ENCODE data around the gene B4GALT2. TPM values are rescaled to one million over a fixed set of nuclear protein-coding genes. Genes with fewer than 3 reads are reported as not detected.

B4GALT2 gene
- total and polyA plus RNA-seq, 9 of the 15 experiments (the other 6 are each of a cell fraction or from before 2014, with no cell fraction given) = 1.3 to 86.8 (median 43.8) TPM

- no peak for TF ChIP-seq ZNF274 (IDR thresholded peaks at IDR 0.05; ENCODE audit: borderline replicate concordance, low read depth, low read length)
- peak; percentile 68; the same call in 1 of the 2 replicates for TF ChIP-seq JUND (IDR thresholded peaks at IDR 0.05; ENCODE audit: borderline replicate concordance, low read depth, low read length)
- TF ChIP-seq JUND (tag; IDR thresholded peaks at IDR 0.05; ENCODE audit: borderline replicate concordance, low read depth, low read length) = peak; percentile 66; the same call in 2 of the 3 replicates
- no peak for TF ChIP-seq MAFK (IDR thresholded peaks at IDR 0.05; ENCODE audit: low read length)
- no peak for TF ChIP-seq GATA2 (CRISPR knock-in tag; IDR thresholded peaks at IDR 0.05)
- TF ChIP-seq CREBBP (IDR thresholded peaks at IDR 0.05; ENCODE audit: low read depth, low read length) = no peak
- TF ChIP-seq HMG20A (CRISPR knock-in tag; conservative IDR thresholded peaks at IDR 0.05) = no peak
- TF ChIP-seq ZNF24 (IDR thresholded peaks at IDR 0.05) = no peak; the same call in 1 of the 2 replicates
- peak; percentile 21 for TF ChIP-seq DPF2 (IDR thresholded peaks at IDR 0.05)
- peak; percentile 65; the same call in 1 of the 2 replicates for TF ChIP-seq GTF2E2 (tag; IDR thresholded peaks at IDR 0.05)
- TF ChIP-seq PYGO2 (tag; IDR thresholded peaks at IDR 0.05) = no peak
- TF ChIP-seq SOX6 (IDR thresholded peaks at IDR 0.05) = peak; percentile 66; the same call in 1 of the 2 replicates
- TF ChIP-seq IRF1 (CRISPR knock-in tag; IDR thresholded peaks at IDR 0.05; ENCODE audit: borderline replicate concordance) = no peak
- no peak for TF ChIP-seq ZNF134 (CRISPR knock-in tag; conservative IDR thresholded peaks at IDR 0.05)
- TF ChIP-seq ZNF57 (CRISPR knock-in tag; IDR thresholded peaks at IDR 0.05) = 0 out of 2 replicates have a peak, but pooled peaks have one; percentile 19
- TF ChIP-seq ELF4 (CRISPR knock-in tag; IDR thresholded peaks at IDR 0.05) = no peak
- peak; percentile 74; the same call in 1 of the 2 replicates for TF ChIP-seq TCF7 (IDR thresholded peaks at IDR 0.05; ENCODE audit: borderline replicate concordance)
- TF ChIP-seq SRSF7 (optimal IDR thresholded peaks at IDR 0.05; ENCODE audit: low read depth, low read length) = no peak
- no peak for TF ChIP-seq CEBPZ (IDR thresholded peaks at IDR 0.05; ENCODE audit: borderline replicate concordance, low read depth, low read length)
- no peak for TF ChIP-seq BRF2 (IDR thresholded peaks at IDR 0.05; ENCODE audit: borderline replicate concordance, insufficient read depth, insufficient read length)
- TF ChIP-seq ZBED1 (IDR thresholded peaks at IDR 0.05) = peak; percentile 27; the same call in 1 of the 2 replicates
- TF ChIP-seq CBX8 (IDR thresholded peaks at IDR 0.05; ENCODE audit: borderline replicate concordance, extremely low read depth, low read depth, low read length, poor library complexity, severe bottlenecking) = no peak
- no peak for TF ChIP-seq ZSCAN29 (IDR thresholded peaks at IDR 0.05)
- no peak for TF ChIP-seq ZNF764 (CRISPR knock-in tag; IDR thresholded peaks at IDR 0.05; ENCODE audit: low read depth)
Measured at GRCh38 chr1:43946236-43947060, 32.6 kb upstream of the B4GALT2 start, which contains the start of gene IPO13 (continued).

All from K562 (cell line).